Retina (tissue), 1 donor: ENCODE results near the gene MEAK7.
"Not testable (repeated sequence)": the region's sequence is repeated elsewhere in the genome, so short reads cannot be mapped to it uniquely, and the experiment has no call there.

Source experiments
- DNase-seq: peaks from one replicate; pipeline ENCODE4 v3.0.0-alpha.2; 2016

The MEAK7 gene

GRCh38 chr16:84532855-84533486 lies 28.5 kb upstream of the MEAK7 start:
- no peak for DNase-seq

- peak; percentile 59 for DNase-seq
Measured at GRCh38 chr16:84532291-84532724, 27.8 kb upstream of the MEAK7 start.

GRCh38 chr16:84531671-84532111 lies 27.2 kb upstream of the MEAK7 start:
- no peak for DNase-seq

- DNase-seq = no peak
Measured at GRCh38 chr16:84530590-84530989, 26.1 kb upstream of the MEAK7 start.

GRCh38 chr16:84529607-84530006 lies 25.1 kb upstream of the MEAK7 start:
- DNase-seq = no peak

GRCh38 chr16:84528322-84528721 lies 23.9 kb upstream of the MEAK7 start:
- DNase-seq = peak; percentile 24

- DNase-seq = peak; percentile 30
Measured at GRCh38 chr16:84527532-84528269, 23.2 kb upstream of the MEAK7 start.

- peak; percentile 90 for DNase-seq
Measured at GRCh38 chr16:84526794-84527531, 22.5 kb upstream of the MEAK7 start.

GRCh38 chr16:84524941-84525581 lies 20.6 kb upstream of the MEAK7 start:
- not testable (repeated sequence) for DNase-seq

GRCh38 chr16:84524346-84524920 lies 20.0 kb upstream of the MEAK7 start:
- no peak for DNase-seq

GRCh38 chr16:84521497-84521770 lies 17.0 kb upstream of the MEAK7 start:
- DNase-seq = no peak

GRCh38 chr16:84520725-84521496 lies 16.5 kb upstream of the MEAK7 start:
- DNase-seq = no peak

- no peak for DNase-seq
Measured at GRCh38 chr16:84519855-84520254, 15.4 kb upstream of the MEAK7 start.

GRCh38 chr16:84518804-84519341 lies 14.4 kb upstream of the MEAK7 start:
- no peak for DNase-seq

GRCh38 chr16:84518220-84518619 lies 13.8 kb upstream of the MEAK7 start:
- not testable (repeated sequence) for DNase-seq

GRCh38 chr16:84517366-84517765 lies 12.9 kb upstream of the MEAK7 start:
- no peak for DNase-seq

- no peak for DNase-seq
Measured at GRCh38 chr16:84514874-84515835, 10.7 kb upstream of the MEAK7 start.

GRCh38 chr16:84514295-84514873 lies 9.9 kb upstream of the MEAK7 start:
- no peak for DNase-seq

- DNase-seq = no peak
Measured at GRCh38 chr16:84513666-84514065, 9.2 kb upstream of the MEAK7 start.

- DNase-seq = no peak
Measured at GRCh38 chr16:84513123-84513522, 8.7 kb upstream of the MEAK7 start.
